ENCODE measurements around the gene RPUSD3. TPM values are rescaled to one million over a fixed set of nuclear protein-coding genes. Genes with fewer than 3 reads are reported as not detected.
A peak's percentile ranks its signal among the peaks of the same experiment; 100 is the strongest.

The RPUSD3 gene, protein sequence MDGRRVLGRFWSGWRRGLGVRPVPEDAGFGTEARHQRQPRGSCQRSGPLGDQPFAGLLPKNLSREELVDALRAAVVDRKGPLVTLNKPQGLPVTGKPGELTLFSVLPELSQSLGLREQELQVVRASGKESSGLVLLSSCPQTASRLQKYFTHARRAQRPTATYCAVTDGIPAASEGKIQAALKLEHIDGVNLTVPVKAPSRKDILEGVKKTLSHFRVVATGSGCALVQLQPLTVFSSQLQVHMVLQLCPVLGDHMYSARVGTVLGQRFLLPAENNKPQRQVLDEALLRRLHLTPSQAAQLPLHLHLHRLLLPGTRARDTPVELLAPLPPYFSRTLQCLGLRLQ
- polyA plus RNA-seq (2013), result 40.2 and 42.5 TPM in 2 replicates

DNA sequence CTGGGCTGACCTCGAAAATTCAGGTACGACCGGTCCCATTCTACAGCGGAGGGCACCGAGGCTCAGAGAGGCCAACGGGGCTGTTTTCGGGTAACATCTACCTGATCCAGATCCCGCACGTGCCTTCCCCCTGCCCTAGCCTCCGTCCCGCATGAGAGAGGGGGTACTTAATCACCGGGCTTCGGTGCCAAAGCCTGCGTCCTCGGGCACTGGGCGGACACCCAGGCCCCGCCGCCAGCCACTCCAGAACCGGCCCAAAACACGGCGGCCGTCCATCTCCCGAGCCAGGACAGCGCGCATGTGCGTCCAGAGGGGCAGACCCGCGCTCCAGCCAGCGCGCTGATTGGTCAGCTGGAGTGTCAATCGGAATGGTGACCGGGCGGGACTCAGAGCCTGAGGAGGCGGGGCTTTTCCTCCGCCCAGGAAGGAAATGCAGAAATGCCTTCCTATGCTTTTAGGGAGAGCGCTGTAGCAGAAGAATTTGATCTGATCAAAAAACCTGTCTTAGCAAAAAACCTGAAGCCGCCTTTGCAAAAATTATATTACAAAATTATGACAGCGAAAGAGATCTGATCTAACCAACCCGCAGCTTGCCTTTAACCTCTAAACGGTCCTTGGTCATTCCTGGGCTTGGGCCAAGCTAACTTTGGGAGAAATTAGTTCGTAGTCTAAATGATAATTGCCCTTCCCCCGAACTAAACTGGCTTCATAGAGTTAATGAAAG, at the start of gene RPUSD3:
Gene RPUSD3, minus strand, starts transcription at position 294 of the 724 bp plus-strand sequence. Its CDS starts 18 bp downstream, at position 276.
- Histone ChIP-seq H3K79me1 (ENCODE audit: low read length) (peaks cover 13% of the 10 kb centered on the region), H2AK5ac (ENCODE audit: low read length) (peak within 1 kb of the TSS; percentile 13), H3K79me2 (ENCODE audit: control insufficient read depth, insufficient read depth, low read length, poor library complexity) (peaks cover 7% of the 10 kb centered on the region), H2AFZ (ENCODE audit: insufficient read depth, low read length, poor library complexity) (peak within 1 kb of the TSS; percentile 75), H3K27me3 (ENCODE audit: insufficient read depth, low read length) (no peaks in the 10 kb centered on the region), H2BK120ac (ENCODE audit: insufficient read depth, low read length, poor library complexity) (peak within 1 kb of the TSS; percentile 40), H3K27ac (ENCODE audit: low read depth, low read length) (peak within 1 kb of the TSS; percentile 52), H3K9ac (ENCODE audit: low read length) (peak within 1 kb of the TSS; percentile 82), H3K36me3 (ENCODE audit: control insufficient read depth in 1 of 2, insufficient read depth in 2 of 2, low read length in 2 of 2) (peaks cover 20 to 28% of the 10 kb centered on the region in 2 experiments), H3K9me3 (ENCODE audit: insufficient read depth, low read depth, low read length) (no peaks in the 10 kb centered on the region), H2BK12ac (ENCODE audit: low read length) (no peak within 1 kb of the TSS), H2BK5ac (ENCODE audit: low read depth, low read length, poor library complexity) (peak within 1 kb of the TSS; percentile 58), H4K91ac (ENCODE audit: low read depth, low read length) (peak within 1 kb of the TSS; percentile 68), H3K4me1 (ENCODE audit: control insufficient read depth in 1 of 2, insufficient read depth in 2 of 2, low read length in 2 of 2) (peaks cover 2 to 4% of the 10 kb centered on the region in 2 experiments), H3K4me3 (ENCODE audit: low read depth, low read length) (peak within 1 kb of the TSS; percentile 88), H3K4me2 (ENCODE audit: low read length) (peak within 1 kb of the TSS; percentile 94), H3K18ac (ENCODE audit: low read length) (peak within 1 kb of the TSS; percentile 43), H3K4ac (ENCODE audit: low read depth, low read length) (peak within 1 kb of the TSS; percentile 58), H3K23ac (ENCODE audit: low read length) (no peak within 1 kb of the TSS), H3K14ac (ENCODE audit: low read length) (peak within 1 kb of the TSS; percentile 78), H4K8ac (ENCODE audit: low read depth, low read length) (peak within 1 kb of the TSS; percentile 90), H4K12ac (ENCODE audit: low read depth, low read length) (peak within 1 kb of the TSS; percentile 52)
- WGBS (ENCODE audit: extremely low coverage, insufficient coverage, insufficient read length), result no CpG with 5 or more reads among the region's 42 CpGs
- DNase-seq, result peak; percentile 97 to 99

DNA sequence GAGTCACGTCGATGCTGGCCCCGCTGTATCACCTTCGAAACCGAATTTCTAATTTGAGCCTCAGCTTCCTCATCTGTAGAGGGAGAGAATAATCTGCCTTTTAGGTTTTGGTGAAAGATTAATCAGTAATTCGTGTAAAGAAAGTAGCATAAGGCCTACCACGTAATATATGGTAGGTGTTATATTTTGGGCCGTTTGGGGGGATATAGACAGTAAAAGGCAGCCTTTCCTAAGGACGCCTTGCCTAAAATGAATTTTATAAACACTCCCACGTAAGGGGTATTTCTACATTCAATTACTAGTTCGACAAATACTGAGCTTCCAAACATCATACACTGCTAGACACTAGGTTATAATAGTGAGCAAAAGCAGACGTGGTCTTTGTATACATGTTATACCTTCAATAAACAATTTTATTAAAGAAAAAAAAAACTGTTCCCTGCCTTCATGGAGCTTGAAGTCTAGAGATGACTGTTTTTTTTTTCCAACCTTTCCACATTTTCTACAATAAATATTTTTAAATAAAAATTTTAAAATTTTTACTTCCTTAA, 47.3 kb upstream of the RPUSD3 start:
- peak overlapping the region; percentile 95 for H3K18ac ChIP-seq (ENCODE audit: low read length)
- H3K27ac ChIP-seq (ENCODE audit: low read depth, low read length), result no peak overlapping the region
- peak overlapping the region; percentile 94 for H3K14ac ChIP-seq (ENCODE audit: low read length)
- peak overlapping the region; percentile 96 for H4K12ac ChIP-seq (ENCODE audit: low read depth, low read length)
- no peak overlapping the region for H2BK12ac ChIP-seq (ENCODE audit: low read length)
- H3K79me1 ChIP-seq (ENCODE audit: low read length), result peaks cover 5% of the 10 kb centered on the region
- H3K4me1 ChIP-seq (ENCODE audit: control insufficient read depth in 1 of 2, insufficient read depth in 2 of 2, low read length in 2 of 2), result no peaks in the 10 kb centered on the region
- no peak for DNase-seq
- peak overlapping the region; percentile 96 for H3K9ac ChIP-seq (ENCODE audit: low read length)
- H2BK120ac ChIP-seq (ENCODE audit: insufficient read depth, low read length, poor library complexity), result peak overlapping the region; percentile 92
- H3K23ac ChIP-seq (ENCODE audit: low read length), result no peak overlapping the region
- peak overlapping the region; percentile 92 for H2AK5ac ChIP-seq (ENCODE audit: low read length)
- H3K36me3 ChIP-seq (ENCODE audit: control insufficient read depth in 1 of 2, insufficient read depth in 2 of 2, low read length in 2 of 2), result peaks cover 6 to 12% of the 10 kb centered on the region in 2 experiments
- H3K4me3 ChIP-seq (ENCODE audit: low read depth, low read length), result peak overlapping the region; percentile 96
- H3K79me2 ChIP-seq (ENCODE audit: control insufficient read depth, insufficient read depth, low read length, poor library complexity), result peaks cover 5% of the 10 kb centered on the region
- peak overlapping the region; percentile 99 for H4K8ac ChIP-seq (ENCODE audit: low read depth, low read length)
- peak overlapping the region; percentile 95 for H2BK5ac ChIP-seq (ENCODE audit: low read depth, low read length, poor library complexity)
- H3K4ac ChIP-seq (ENCODE audit: low read depth, low read length), result peak overlapping the region; percentile 95
- peak overlapping the region; percentile 72 for H3K4me2 ChIP-seq (ENCODE audit: low read length)
- H4K91ac ChIP-seq (ENCODE audit: low read depth, low read length), result peak overlapping the region; percentile 95
- peak overlapping the region; percentile 99 for H2AFZ ChIP-seq (ENCODE audit: insufficient read depth, low read length, poor library complexity)
- no peaks in the 10 kb centered on the region for H3K9me3 ChIP-seq (ENCODE audit: insufficient read depth, low read depth, low read length)
- no peaks in the 10 kb centered on the region for H3K27me3 ChIP-seq (ENCODE audit: insufficient read depth, low read length)
- no CpG with 5 or more reads among the region's 12 CpGs for WGBS (ENCODE audit: extremely low coverage, insufficient coverage, insufficient read length)

DNA sequence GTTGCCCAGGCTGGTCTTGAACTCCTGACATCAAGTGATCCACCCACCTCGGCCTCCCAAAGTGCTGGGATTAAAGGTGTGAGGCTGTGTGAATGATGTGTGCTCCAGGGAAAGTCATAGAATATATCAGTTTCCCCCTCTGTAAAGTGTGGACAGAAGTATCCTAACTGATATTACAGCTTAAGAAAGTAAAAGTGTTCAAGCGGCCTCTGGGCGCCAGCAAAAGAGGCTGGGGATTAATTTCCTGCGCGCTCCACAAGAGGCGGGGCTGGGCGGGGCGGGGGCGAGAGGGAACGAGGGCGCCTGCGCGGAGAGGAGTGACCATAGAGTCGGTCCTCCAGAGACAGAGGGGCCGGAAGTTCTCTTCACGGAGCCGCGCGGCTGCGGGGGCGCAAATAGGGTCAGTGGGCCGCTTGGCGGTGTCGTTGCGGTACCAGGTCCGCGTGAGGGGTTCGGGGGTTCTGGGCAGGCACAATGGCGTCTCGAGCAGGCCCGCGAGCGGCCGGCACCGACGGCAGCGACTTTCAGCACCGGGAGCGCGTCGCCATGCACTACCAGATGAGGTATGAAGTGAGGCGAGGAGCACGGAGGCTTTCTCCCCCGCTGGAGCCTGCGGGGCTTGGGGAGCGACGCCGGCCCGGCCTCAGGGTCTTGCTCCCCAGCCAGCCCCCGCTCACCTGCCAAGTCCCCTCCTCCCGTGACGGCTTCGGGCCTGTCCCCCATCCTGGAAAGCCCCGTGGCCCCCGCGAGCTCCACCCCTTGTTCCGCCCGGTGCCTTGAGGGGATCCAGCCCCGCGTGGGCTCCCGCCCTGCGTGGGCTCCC, 46.7 kb upstream of the RPUSD3 start, which contains the start of gene JAGN1:
Gene JAGN1, plus strand, starts transcription at position 362 of the 823 bp plus-strand sequence. Its CDS starts 113 bp downstream, at position 475.
- Histone ChIP-seq H3K36me3 (ENCODE audit: control insufficient read depth in 1 of 2, insufficient read depth in 2 of 2, low read length in 2 of 2) (peaks cover 6 to 12% of the 10 kb centered on the region in 2 experiments), H3K4me3 (ENCODE audit: low read depth, low read length) (peak within 1 kb of the TSS; percentile 96), H3K27me3 (ENCODE audit: insufficient read depth, low read length) (no peaks in the 10 kb centered on the region), H3K9me3 (ENCODE audit: insufficient read depth, low read depth, low read length) (no peaks in the 10 kb centered on the region), H4K12ac (ENCODE audit: low read depth, low read length) (peak within 1 kb of the TSS; percentile 96), H3K79me2 (ENCODE audit: control insufficient read depth, insufficient read depth, low read length, poor library complexity) (peaks cover 5% of the 10 kb centered on the region), H2AK5ac (ENCODE audit: low read length) (peak within 1 kb of the TSS; percentile 92), H3K4me2 (ENCODE audit: low read length) (peak within 1 kb of the TSS; percentile 72), H3K4ac (ENCODE audit: low read depth, low read length) (peak within 1 kb of the TSS; percentile 95), H3K18ac (ENCODE audit: low read length) (peak within 1 kb of the TSS; percentile 95), H4K8ac (ENCODE audit: low read depth, low read length) (peak within 1 kb of the TSS; percentile 99), H4K91ac (ENCODE audit: low read depth, low read length) (peak within 1 kb of the TSS; percentile 95), H2BK120ac (ENCODE audit: insufficient read depth, low read length, poor library complexity) (peak within 1 kb of the TSS; percentile 92), H3K27ac (ENCODE audit: low read depth, low read length) (peak within 1 kb of the TSS; percentile 40), H2BK5ac (ENCODE audit: low read depth, low read length, poor library complexity) (peak within 1 kb of the TSS; percentile 95), H3K79me1 (ENCODE audit: low read length) (peaks cover 5% of the 10 kb centered on the region), H2BK12ac (ENCODE audit: low read length) (no peak within 1 kb of the TSS), H2AFZ (ENCODE audit: insufficient read depth, low read length, poor library complexity) (peak within 1 kb of the TSS; percentile 99), H3K14ac (ENCODE audit: low read length) (peak within 1 kb of the TSS; percentile 94), H3K4me1 (ENCODE audit: control insufficient read depth in 1 of 2, insufficient read depth in 2 of 2, low read length in 2 of 2) (no peaks in the 10 kb centered on the region), H3K9ac (ENCODE audit: low read length) (peak within 1 kb of the TSS; percentile 96), H3K23ac (ENCODE audit: low read length) (no peak within 1 kb of the TSS)
- no CpG with 5 or more reads among the region's 62 CpGs for WGBS (ENCODE audit: extremely low coverage, insufficient coverage, insufficient read length)
- peak; percentile 84 to 90 for DNase-seq
